Ovary (tissue), 9 donors: ENCODE results near the gene IGFBP2. TPM values are rescaled to one million over a fixed set of nuclear protein-coding genes. Genes with fewer than 3 reads are reported as not detected.

Source experiments
- DNase-seq, 5 donors: peaks; one replicate each; pipeline ENCODE4 v3.0.0-alpha.2; 2019 to 2020
- H3K27ac ChIP-seq, 2 donors: fragments of 200-600 bp; one replicate each; pipeline versions ENCODE4 v1.5.1 to v1.8.0; 2019 to 2022
- H3K27me3 ChIP-seq: fragments of 200-600 bp; one replicate; pipeline ENCODE4 v1.8.0; 2022
- H3K36me3 ChIP-seq: fragments of 200-600 bp; sonication (generic); one replicate; pipeline ENCODE4 v1.5.1; 2019
- H3K4me1 ChIP-seq: one replicate; pipeline ENCODE4 v1.8.1; 2013; ENCODE audit warnings: mild to moderate bottlenecking, moderate library complexity; ENCODE audit not compliant: insufficient read depth
- H3K4me3 ChIP-seq: fragments of 200-600 bp; sonication (generic); one replicate; pipeline ENCODE4 v1.5.1; 2017
- H3K9me3 ChIP-seq, 2 donors: fragments of 200-600 bp in 1 of 2; sonication (generic) in 1 of 2; one replicate each; pipeline versions ENCODE4 v1.5.1 to v1.8.1; 2013 to 2019; ENCODE audit warnings: mild to moderate bottlenecking in 1 of 2, moderate library complexity in 1 of 2
- CTCF ChIP-seq, 3 donors: fragments of 450-650 bp in 2 of 3; fragments of 200-600 bp in 1 of 3; IDR thresholded peaks; one replicate each; pipeline versions ENCODE4 v1.5.1 to v1.8.0; 2016 to 2022; ENCODE audit warnings: antibody characterized with exemption in 3 of 3, mild to moderate bottlenecking in 1 of 3
- EP300 ChIP-seq: sonication (generic); formaldehyde crosslinking; IDR thresholded peaks from one replicate; pipeline ENCODE4 v1.6.1; 2017; ENCODE audit warnings: antibody characterized with exemption
- POLR2A ChIP-seq: fragments of 450-650 bp; IDR thresholded peaks from one replicate; pipeline ENCODE4 v1.6.1; 2017; ENCODE audit warnings: antibody characterized with exemption, mild to moderate bottlenecking, moderate library complexity
- WGBS, 3 donors: extraction: QIAGEN DNeasy Blood & Tissue Kit in 1 of 3; methylation state at CpG; one replicate each; pipeline versions ENCODE4 v1.1.5 to v1.1.7; 2013 to 2017; 5-methylcytosine and 5-hydroxymethylcytosine counted together
- intact Hi-C, 4 donors: fragments of 100-400 bp; cut with DNase I; formaldehyde crosslinking; loops; one replicate each; pipeline versions ENCODE4 v1.11.0 to v1.15.1; 2022 to 2023
- polyA plus RNA-seq, 2 donors: library from polyadenylated mRNA; stranded (reverse); fragments of 200-250 nt in 1 of 2; fragments of 350-450 nt in 1 of 2; fragmentation: Illumina TruSeq in 1 of 2; extraction: RNeasy Lipid Tissue Mini Kit (QIAGEN cat#74804) in 1 of 2; gene quantifications; one replicate each; pipeline ENCODE4 v1.2.3, GENCODE V29; 2013 to 2014
- total RNA-seq, 7 donors: library from RNA; depleted of rRNA in 2 of 7; stranded (reverse); fragments of >200 nt in 2 of 7; fragmentation: NEBNext Ultra II Directional in 3 of 7; extraction: Animal tissue kit (Norgen Biotek cat#: 25700) in 3 of 7; gene quantifications; one replicate each; pipeline versions ENCODE4 v1.1.0 to v1.2.4, GENCODE V29; 2016 to 2023
- donor health status: DM: no; HTN: no; CAD: no; lungs with moderate emphysema.
- donor health status: DM: no; HTN: no; CAD: no.
- donor health status: Bipolar disorder and iron deficiency.
- donor health status: DM: yes; HTN: yes; CAD: no.
- donor health status: DM: no; HTN: no; CAD: no.
- donor health status: DM: yes; HTN: yes; CAD: no.

The IGFBP2 gene
- total and polyA plus RNA-seq, 9 donors: 47.2 to 333 (median 165) TPM

- TF ChIP-seq EP300: no peak
- TF ChIP-seq CTCF (IDR thresholded peaks at IDR 0.05): no peak
- no peak for TF ChIP-seq POLR2A
- no peaks in the 10 kb centered on the region for H3K9me3 ChIP-seq
- peaks cover 11% of the 10 kb centered on the region for H3K4me1 ChIP-seq
- peak overlapping the region; percentile 56 for H3K4me3 ChIP-seq
- peak in 3 of 5 donors; percentile 33 to 54 (median 50) for DNase-seq
- H3K36me3 ChIP-seq: no peaks in the 10 kb centered on the region
- WGBS, 3 donors: 0% methylated on average over 33 to 71 of the region's 71 CpGs
- no peaks in the 10 kb centered on the region for H3K27me3 ChIP-seq
- no peak overlapping the region for H3K27ac ChIP-seq
- intact Hi-C loops: no loop called here
Measured at GRCh38 chr2:216633616-216634369, 573 bp downstream of the IGFBP2 start.

DNA sequence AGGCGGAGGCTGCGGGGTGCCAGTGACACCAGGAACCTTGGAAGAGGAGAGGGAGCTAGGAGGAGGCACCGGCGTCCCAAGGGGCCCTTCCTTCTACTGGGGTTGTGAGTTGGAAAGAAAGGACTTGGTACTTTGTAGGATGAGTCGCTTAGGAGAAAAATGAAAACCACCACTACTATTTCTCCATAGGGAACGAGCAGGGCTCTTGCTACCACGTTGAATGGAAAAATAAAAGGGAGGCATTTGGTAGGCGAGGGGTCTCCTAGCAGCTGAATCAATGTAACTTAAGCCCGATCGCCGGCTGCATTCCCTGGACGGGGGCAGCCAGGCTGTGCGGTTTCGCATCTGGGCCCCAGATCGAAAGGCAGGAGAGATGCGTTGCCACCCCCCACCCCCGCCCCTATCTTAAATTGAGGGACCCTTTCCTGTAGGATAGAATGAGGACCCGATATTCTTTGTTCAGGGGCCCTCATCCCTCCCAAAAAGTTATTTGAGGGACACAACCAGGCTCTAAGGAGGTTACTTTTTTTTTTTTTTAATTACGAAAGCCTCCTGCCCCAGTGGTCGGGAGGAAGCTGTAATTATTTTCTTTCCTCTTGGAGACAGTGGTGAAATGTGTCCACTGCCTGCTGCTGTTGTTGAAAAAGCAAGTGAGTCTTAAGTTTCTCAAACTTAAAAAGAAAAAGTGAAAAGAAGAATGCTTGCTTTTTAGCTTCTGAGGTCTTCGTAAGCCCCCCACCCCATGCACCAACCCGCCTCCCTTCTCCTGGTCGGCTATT is 1.3 kb downstream of the IGFBP2 start:
- Histone ChIP-seq H3K36me3 (no peaks in the 10 kb centered on the region), H3K9me3 (no peaks in the 10 kb centered on the region), H3K27ac (no peak overlapping the region), H3K4me1 (peaks cover 11% of the 10 kb centered on the region), H3K27me3 (no peaks in the 10 kb centered on the region), H3K4me3 (peak overlapping the region; percentile 56)
- WGBS, 3 donors: 3 to 5% (median 4%) methylated on average over 23 of the region's 23 CpGs
- intact Hi-C loops: no loop called here
- DNase-seq: no peak
- TF ChIP-seq EP300: no peak
- TF ChIP-seq POLR2A: no peak
- TF ChIP-seq CTCF (IDR thresholded peaks at IDR 0.05): no peak

- Histone ChIP-seq H3K27me3 (no peaks in the 10 kb centered on the region), H3K4me3 (peak overlapping the region; percentile 56), H3K36me3 (no peaks in the 10 kb centered on the region), H3K4me1 (peaks cover 11% of the 10 kb centered on the region), H3K27ac (no peak overlapping the region), H3K9me3 (no peaks in the 10 kb centered on the region)
- WGBS, 3 donors: 3 to 11% (median 9%) methylated on average over 7 of the region's 7 CpGs
- TF ChIP-seq POLR2A: no peak
- TF ChIP-seq CTCF (IDR thresholded peaks at IDR 0.05): no peak
- TF ChIP-seq EP300: no peak
- DNase-seq: no peak
- intact Hi-C loops: no loop called here
Measured at GRCh38 chr2:216635171-216635570, 2.0 kb downstream of the IGFBP2 start.

- H3K27me3 ChIP-seq: no peaks in the 10 kb centered on the region
- peak overlapping the region in 1 of 2 donors; percentile 24 for H3K27ac ChIP-seq
- H3K36me3 ChIP-seq: no peaks in the 10 kb centered on the region
- no peaks in the 10 kb centered on the region for H3K9me3 ChIP-seq
- peak overlapping the region; percentile 56 for H3K4me3 ChIP-seq
- peak in 3 of 5 donors; percentile 42 to 60 (median 47) for DNase-seq
- intact Hi-C loops: no loop called here
- TF ChIP-seq POLR2A (no peak), EP300 (no peak), CTCF (IDR thresholded peaks at IDR 0.05) (no peak)
- peaks cover 11% of the 10 kb centered on the region for H3K4me1 ChIP-seq
- 13 to 32% (median 30%) methylated on average over 18 of the region's 18 CpGs for WGBS, 3 donors
Measured at GRCh38 chr2:216635701-216636550, 2.7 kb downstream of the IGFBP2 start.
